HL-60/S4 (cell line): ENCODE data around the gene MVB12B.
"Not testable (repeated sequence)": the region's sequence is repeated elsewhere in the genome, so short reads cannot be mapped to it uniquely, and the experiment has no call there.

Source experiments
- in situ Hi-C: fragments of 300-500 bp; cut with MboI; formaldehyde crosslinking; loops from 2 replicates; pipeline ENCODE4 v1.14.3; 2022; ENCODE audit warnings: low sequenced_read_pairs

The MVB12B gene

GRCh38 chr9:126326228-126327005 is at the start of gene MVB12B:
TSS of gene MVB12B (plus strand) at chr9:126326829. CDS start at chr9:126326930, 101 bp downstream.
- in situ Hi-C loops, result no loop called here

- in situ Hi-C loops, result no loop called here
These were observed 42.7 kb upstream of the MVB12B start for GRCh38 chr9:126283799-126284465.

GRCh38 chr9:126285652-126286051 is 41.0 kb upstream of the MVB12B start:
- in situ Hi-C loops, result not testable (repeated sequence)

- in situ Hi-C loops, result no loop called here
These were observed 39.3 kb upstream of the MVB12B start for GRCh38 chr9:126287166-126287866.

- in situ Hi-C loops, result no loop called here
These were observed 35.8 kb upstream of the MVB12B start for GRCh38 chr9:126290871-126291270.

- in situ Hi-C loops, result no loop called here
These were observed 34.7 kb upstream of the MVB12B start for GRCh38 chr9:126291925-126292324.

GRCh38 chr9:126292736-126293521 is 33.7 kb upstream of the MVB12B start:
- in situ Hi-C loops, result no loop called here

GRCh38 chr9:126293522-126293889 is 33.1 kb upstream of the MVB12B start:
- in situ Hi-C loops, result no loop called here

GRCh38 chr9:126294331-126295081 is 32.1 kb upstream of the MVB12B start:
- in situ Hi-C loops, result no loop called here

GRCh38 chr9:126295082-126295477 is 31.5 kb upstream of the MVB12B start:
- in situ Hi-C loops, result no loop called here

GRCh38 chr9:126295516-126295915 is 31.1 kb upstream of the MVB12B start:
- in situ Hi-C loops, result no loop called here

- in situ Hi-C loops, result no loop called here
These were observed 30.6 kb upstream of the MVB12B start for GRCh38 chr9:126295936-126296600.

- in situ Hi-C loops, result no loop called here
These were observed 29.9 kb upstream of the MVB12B start for GRCh38 chr9:126296687-126297086.

GRCh38 chr9:126297661-126298060 is 29.0 kb upstream of the MVB12B start:
- in situ Hi-C loops, result no loop called here

GRCh38 chr9:126298063-126298801 is 28.4 kb upstream of the MVB12B start:
- in situ Hi-C loops, result no loop called here

GRCh38 chr9:126299706-126300276 is 26.8 kb upstream of the MVB12B start:
- in situ Hi-C loops, result loop anchor here (25.0 kb wide), 1 partner anchor 188 kb away; no protein-coding TSS in a partner anchor

- in situ Hi-C loops, result loop anchor here (25.0 kb wide), 1 partner anchor 186 kb away; no protein-coding TSS in a partner anchor
These were observed 25.4 kb upstream of the MVB12B start for GRCh38 chr9:126301196-126301595.

- in situ Hi-C loops, result loop anchor here (25.0 kb wide), 1 partner anchor 185 kb away; no protein-coding TSS in a partner anchor
These were observed 24.5 kb upstream of the MVB12B start for GRCh38 chr9:126301985-126302603.
